HepG2 (cell line): ENCODE measurements around the gene FSD2. TPM values are rescaled to one million over a fixed set of nuclear protein-coding genes. Genes with fewer than 3 reads are reported as not detected.
A peak's percentile ranks its signal among the peaks of the same experiment; 100 is the strongest.

ENCODE experiments used
- BRCA1 ChIP-seq: sonication (generic); formaldehyde crosslinking; IDR thresholded peaks from 2 replicates; pipeline ENCODE4 v1.4.0; 2020; ENCODE audit warnings: missing genetic modification reagents
- JARID2 ChIP-seq: sonication (generic); formaldehyde crosslinking; IDR thresholded peaks from 2 replicates; pipeline ENCODE4 v1.8.1; 2023; ENCODE audit warnings: missing genetic modification reagents, inconsistent platforms; ENCODE audit not compliant: insufficient replicate concordance
- MXD3 ChIP-seq: IDR thresholded peaks from 2 replicates; pipeline ENCODE4 v1.6.1; 2016; ENCODE audit warnings: mild to moderate bottlenecking, missing biosample characterization, missing genetic modification reagents
- PHF21A ChIP-seq: sonication (generic); formaldehyde crosslinking; IDR thresholded peaks from 2 replicates; pipeline ENCODE4 v1.5.0; 2020; ENCODE audit warnings: mild to moderate bottlenecking, missing genetic modification reagents
- POLR2AphosphoS5 ChIP-seq: IDR thresholded peaks from 2 replicates; pipeline ENCODE4 v1.6.1; 2012; ENCODE audit warnings: low read depth, low read length
- RERE ChIP-seq: IDR thresholded peaks from 2 replicates; pipeline ENCODE4 v1.6.1; 2016; ENCODE audit warnings: low read depth, missing genetic modification reagents, missing compliant biosample characterization
- SALL1 ChIP-seq: sonication (generic); formaldehyde crosslinking; IDR thresholded peaks from 2 replicates; pipeline ENCODE4 v1.8.0; 2022; ENCODE audit warnings: mild to moderate bottlenecking, missing genetic modification reagents
- SMAD3 ChIP-seq: sonication (generic); formaldehyde crosslinking; IDR thresholded peaks from 2 replicates; pipeline ENCODE4 v1.4.0; 2020; ENCODE audit warnings: missing genetic modification reagents
- ZBED4 ChIP-seq: sonication (generic); formaldehyde crosslinking; IDR thresholded peaks from 2 replicates; pipeline ENCODE4 v1.4.0; 2020; ENCODE audit warnings: missing genetic modification reagents, borderline replicate concordance
- ZNF280D ChIP-seq: sonication (generic); formaldehyde crosslinking; IDR thresholded peaks from 2 replicates; pipeline ENCODE4 v1.5.1; 2020; ENCODE audit warnings: mild to moderate bottlenecking, missing genetic modification reagents
- ZNF572 ChIP-seq: sonication (generic); formaldehyde crosslinking; IDR thresholded peaks from 2 replicates; pipeline ENCODE4 v1.5.1; 2020; ENCODE audit warnings: mild to moderate bottlenecking, missing genetic modification reagents
- ZNF710 ChIP-seq: sonication (generic); formaldehyde crosslinking; IDR thresholded peaks from 2 replicates; pipeline ENCODE4 v1.5.0; 2020; ENCODE audit warnings: mild to moderate bottlenecking, missing genetic modification reagents, borderline replicate concordance
- ZSCAN29 ChIP-seq: sonication (generic); formaldehyde crosslinking; conservative IDR thresholded peaks from 2 replicates; pipeline ENCODE4 v1.4.0; 2020; ENCODE audit warnings: mild to moderate bottlenecking, missing genetic modification reagents
- polyA plus RNA-seq, 8 experiments: library from polyadenylated mRNA; depleted of rRNA in 3 of 8; stranded (reverse) in 7 of 8; unstranded in 1 of 8; fragments of >200 nt; fragmentation: Illumina TruSeq in 4 of 8; extraction: Trizol in 4 of 8; gene quantifications; 2 replicates each; pipeline versions ENCODE4 v1.2.1 to v1.2.3, GENCODE V29; 2011 to 2016; ENCODE audit warnings: low read depth in 4 of 8, missing spikeins in 1 of 8, mixed read lengths in 1 of 8; ENCODE audit not compliant: insufficient read depth in 1 of 8
- total RNA-seq, 5 experiments: library from RNA; depleted of rRNA; stranded (reverse); fragments of >200 nt; fragmentation: Illumina TruSeq; extraction: Trizol; gene quantifications; 2 replicates each; pipeline ENCODE4 v1.2.3, GENCODE V29; 2016; ENCODE audit warnings: low read depth in 1 of 5

FSD2 gene
- total and polyA plus RNA-seq, 2 of the 13 experiments (the other 11 are each of a cell fraction or from before 2014, with no cell fraction given): not detected

- no peak for TF ChIP-seq RERE (CRISPR knock-in tag)
- TF ChIP-seq POLR2AphosphoS5: no peak
- no peak for TF ChIP-seq ZNF572 (CRISPR knock-in tag)
- TF ChIP-seq ZNF710: 0 out of 2 replicates have a peak, but pooled peaks have one; percentile 20
- peak; percentile 79 for TF ChIP-seq SALL1
- TF ChIP-seq ZSCAN29 (CRISPR knock-in tag): 0 out of 2 replicates have a peak, but pooled peaks have one; percentile 16
- no peak for TF ChIP-seq ZNF280D (CRISPR knock-in tag)
- no peak for TF ChIP-seq MXD3
- TF ChIP-seq SMAD3: no peak
- no peak; the same call in 1 of the 2 replicates for TF ChIP-seq BRCA1
- TF ChIP-seq PHF21A (CRISPR knock-in tag): peak; percentile 53; the same call in 1 of the 2 replicates
- no peak for TF ChIP-seq JARID2 (CRISPR knock-in tag)
- no peak for TF ChIP-seq ZBED4
Observed at GRCh38 chr15:82763361-82764116, 42.3 kb downstream of the FSD2 start (continued).
